ENCODE measurements around the gene PHTF2.
"Not testable (repeated sequence)": the region's sequence is repeated elsewhere in the genome, so short reads cannot be mapped to it uniquely, and the experiment has no call there.

The PHTF2 gene

DNA sequence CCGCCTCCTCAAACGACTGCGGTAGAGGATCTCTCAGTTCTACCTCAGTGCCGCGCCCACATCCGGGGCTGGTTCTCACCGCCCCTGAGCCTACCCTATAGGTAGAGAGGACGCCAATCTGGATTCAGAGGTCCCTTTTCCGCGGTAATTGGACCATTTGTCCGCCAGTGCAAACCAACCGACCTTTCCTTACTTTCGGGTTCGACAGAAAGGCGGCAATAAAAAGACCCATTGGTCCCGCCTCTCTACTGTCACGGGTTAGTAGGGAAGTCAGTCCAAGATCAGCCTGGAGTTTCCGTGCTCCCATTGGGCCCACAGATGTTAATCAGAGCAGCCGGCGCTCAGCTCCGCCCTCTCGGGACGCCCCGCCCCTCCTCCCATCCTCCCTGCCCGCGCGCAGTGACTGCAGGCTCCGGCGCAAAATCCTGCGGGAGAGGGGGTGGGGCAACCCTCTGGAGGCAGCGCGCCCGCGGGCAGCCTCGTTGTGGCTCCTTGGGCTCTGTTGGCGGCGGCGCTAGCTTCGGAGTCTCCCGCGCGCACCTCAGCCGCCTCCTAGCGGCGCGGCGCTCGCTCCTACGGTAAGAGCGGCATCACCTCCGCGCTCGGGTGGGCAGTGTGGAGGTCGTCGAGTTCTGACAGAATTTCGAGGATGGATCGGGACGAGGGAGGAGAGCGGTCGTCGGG lies at the start of gene PHTF2, which contains the start of gene TMEM60:
PHTF2 (plus strand) TSS at position 380 of the 684 bp plus-strand sequence.
TMEM60 (minus strand) TSS at position 41 of the 684 bp plus-strand sequence. CDS start 4,061 bp downstream, outside the sequence.
- peak; percentile 86 for DNase-seq (ENCODE audit: low read depth)

DNA sequence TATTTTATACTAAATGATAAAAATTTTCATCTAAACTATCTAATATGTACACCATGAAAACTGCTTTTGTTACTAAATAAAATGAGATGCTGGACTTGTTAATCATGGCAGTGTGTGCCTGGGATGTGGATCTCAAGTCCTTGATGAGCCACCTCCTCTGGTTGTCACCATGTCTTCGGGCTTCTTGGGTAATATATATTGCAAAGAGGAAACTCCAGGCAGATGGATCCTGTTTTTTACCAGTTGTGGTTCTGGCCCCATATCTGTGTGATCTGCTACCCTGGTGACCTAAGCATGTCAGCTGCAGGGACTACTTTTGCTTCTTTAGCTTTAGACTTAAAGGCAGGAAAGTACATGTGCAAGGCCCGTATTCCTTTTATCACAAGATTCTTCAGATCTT lies 46.6 kb upstream of the PHTF2 start:
- no peak for DNase-seq (ENCODE audit: low read depth)

DNA sequence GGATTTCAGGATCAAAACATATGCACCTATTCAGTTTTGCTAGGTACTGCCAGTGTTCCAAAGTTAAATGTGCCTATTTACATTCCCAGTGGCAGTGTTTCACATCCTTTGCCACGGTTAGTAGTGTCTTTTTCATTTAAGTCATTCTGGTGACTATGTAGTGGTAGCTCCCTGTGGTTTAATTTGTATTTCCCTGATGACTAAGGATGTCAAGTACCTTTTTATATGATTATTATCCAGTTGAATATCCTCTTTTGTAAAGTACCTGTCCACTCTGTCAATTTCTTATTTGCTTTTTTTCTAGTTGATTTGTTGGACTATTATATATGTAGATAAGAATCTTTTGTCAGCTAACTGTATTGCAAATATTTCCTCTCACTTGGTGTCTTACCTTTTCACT lies 45.4 kb upstream of the PHTF2 start:
- no peak for DNase-seq (ENCODE audit: low read depth)

DNA sequence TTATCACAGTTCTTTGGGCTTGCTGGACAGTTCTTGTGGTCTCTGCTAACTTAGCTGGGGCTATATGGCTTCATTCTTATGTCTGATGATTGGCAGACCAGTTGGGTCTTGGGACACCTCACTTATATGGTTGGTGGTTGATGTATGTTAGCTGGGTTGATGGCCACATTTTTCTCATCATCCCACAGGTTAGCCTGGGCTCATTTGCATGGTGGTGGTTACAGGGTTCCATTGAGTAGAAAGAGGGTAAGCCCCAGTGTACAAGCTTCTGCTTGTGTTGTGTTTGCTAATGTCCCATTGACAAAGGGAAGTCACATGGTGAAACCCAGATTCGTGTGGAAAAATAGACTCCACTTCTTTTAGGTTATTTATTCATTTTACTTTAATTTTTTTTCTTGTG lies 41.0 kb upstream of the PHTF2 start:
- no peak for DNase-seq (ENCODE audit: low read depth)

DNA sequence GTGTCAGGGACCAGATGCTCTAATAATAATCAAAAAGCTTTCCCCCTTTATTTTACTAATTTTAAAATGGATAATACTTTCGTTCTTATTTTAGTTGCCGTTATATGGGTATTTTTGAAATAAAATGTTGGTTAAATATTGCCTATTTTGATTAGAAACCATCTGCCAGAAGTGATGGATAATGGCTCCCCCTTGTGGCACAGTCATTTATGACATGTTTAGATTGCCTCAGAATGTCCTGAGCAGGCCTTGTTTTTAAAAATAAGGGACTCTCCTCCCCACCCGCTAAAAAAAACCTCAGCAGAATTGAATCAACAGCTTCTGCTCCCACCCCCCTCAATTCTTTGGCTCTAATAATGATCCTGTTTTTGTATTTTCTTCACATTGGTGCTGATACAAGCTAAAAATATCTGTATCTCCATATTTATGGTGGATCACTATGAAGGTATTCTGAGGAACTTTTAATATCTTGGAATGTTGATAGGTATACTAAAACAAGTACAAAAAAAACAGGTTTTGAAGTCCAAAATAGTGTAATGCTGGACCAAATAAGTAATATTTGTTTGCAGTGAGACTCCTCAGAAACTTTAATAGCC lies 39.2 kb upstream of the PHTF2 start:
- DNase-seq (ENCODE audit: low read depth): peak; percentile 60

DNA sequence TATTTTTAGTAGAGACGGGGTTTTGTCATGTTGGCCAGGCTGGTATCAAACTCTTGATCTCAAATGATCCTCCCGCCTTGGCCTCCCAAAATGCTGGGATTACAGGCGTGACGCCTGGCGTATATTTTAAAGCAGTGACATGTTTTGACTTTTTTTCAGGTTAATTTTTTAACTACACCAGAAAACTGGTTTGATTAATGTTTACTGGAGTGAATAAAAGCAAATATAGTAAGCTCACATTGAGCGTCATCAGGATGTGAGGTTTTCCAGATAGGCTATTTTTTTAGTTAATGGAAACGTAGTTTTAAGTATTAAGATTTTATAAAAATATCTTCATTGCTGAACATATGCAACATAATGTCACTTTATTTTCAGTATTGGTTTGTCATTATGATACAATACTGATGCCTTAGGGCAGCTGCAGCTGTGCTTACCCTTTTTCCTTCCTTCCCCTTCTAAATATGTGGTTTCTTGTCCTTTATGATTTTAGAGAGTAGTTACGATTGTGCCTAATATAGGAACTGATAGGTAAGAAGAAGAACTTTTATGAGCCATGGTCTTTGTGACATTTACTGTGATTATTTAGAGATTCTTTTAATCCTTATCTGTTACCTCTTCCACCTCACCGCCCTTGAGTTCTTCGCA lies 37.6 kb upstream of the PHTF2 start:
- no peak for DNase-seq (ENCODE audit: low read depth)

DNA sequence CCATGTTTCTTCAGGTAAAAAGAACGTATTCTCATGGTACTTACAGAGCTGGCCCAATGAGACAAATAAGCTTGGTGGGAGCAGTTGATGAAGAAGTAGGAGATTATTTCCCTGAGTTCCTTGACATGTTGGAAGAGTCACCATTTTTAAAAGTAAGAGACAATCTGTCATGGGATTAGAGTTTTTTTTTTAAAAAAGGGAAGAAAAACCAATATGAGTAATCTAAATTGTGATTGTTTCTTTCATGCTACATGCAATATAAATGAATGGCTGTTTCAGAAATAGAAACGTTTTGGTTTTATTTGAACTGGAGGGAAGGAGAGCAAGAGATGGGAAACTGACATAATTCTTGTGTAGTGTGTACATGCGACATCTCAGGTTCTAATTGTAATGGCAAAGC lies 33.1 kb upstream of the PHTF2 start:
- no peak for DNase-seq (ENCODE audit: low read depth)

DNA sequence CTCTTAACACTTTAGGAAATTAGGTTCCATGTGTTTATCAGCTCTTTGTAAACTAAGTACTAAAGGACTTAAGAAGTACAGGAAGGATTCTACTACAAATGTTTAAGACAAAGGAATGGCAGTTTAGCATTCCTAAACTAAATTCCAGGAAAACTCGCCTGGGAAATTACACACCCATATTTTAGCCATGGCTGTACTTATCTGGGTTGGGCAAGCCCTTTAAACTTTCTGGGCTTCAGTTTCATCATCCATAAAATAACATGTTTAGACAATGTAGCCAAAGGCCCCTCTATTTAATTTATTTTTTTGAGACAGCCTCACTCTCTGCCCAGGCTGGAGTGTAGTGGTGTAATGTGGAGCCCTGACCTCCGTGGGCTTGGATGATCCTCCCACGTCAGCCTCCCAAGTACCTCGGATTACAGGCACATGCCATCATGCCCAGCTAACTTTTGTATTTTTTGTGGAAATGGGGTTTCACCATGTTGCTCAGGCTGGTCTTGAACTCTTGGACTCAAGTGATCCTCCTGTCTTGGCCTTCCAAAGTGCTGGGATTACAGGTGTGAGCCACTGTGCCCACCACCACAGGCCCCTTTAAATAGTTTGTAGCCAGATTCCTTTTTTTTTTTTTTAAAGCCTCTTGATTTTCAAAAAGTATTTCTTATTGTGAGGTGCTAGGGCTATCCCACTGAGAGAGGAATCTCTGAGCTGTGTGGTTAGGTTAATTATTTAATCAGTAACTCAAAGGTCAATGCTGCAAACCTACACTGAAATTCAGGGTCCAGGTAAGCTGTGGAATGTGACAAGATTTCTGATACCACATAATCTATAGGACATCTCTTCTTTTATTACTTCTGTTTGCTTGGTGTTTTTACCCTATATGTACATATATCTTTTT lies 32.4 kb upstream of the PHTF2 start:
- DNase-seq (ENCODE audit: low read depth): no peak

DNA sequence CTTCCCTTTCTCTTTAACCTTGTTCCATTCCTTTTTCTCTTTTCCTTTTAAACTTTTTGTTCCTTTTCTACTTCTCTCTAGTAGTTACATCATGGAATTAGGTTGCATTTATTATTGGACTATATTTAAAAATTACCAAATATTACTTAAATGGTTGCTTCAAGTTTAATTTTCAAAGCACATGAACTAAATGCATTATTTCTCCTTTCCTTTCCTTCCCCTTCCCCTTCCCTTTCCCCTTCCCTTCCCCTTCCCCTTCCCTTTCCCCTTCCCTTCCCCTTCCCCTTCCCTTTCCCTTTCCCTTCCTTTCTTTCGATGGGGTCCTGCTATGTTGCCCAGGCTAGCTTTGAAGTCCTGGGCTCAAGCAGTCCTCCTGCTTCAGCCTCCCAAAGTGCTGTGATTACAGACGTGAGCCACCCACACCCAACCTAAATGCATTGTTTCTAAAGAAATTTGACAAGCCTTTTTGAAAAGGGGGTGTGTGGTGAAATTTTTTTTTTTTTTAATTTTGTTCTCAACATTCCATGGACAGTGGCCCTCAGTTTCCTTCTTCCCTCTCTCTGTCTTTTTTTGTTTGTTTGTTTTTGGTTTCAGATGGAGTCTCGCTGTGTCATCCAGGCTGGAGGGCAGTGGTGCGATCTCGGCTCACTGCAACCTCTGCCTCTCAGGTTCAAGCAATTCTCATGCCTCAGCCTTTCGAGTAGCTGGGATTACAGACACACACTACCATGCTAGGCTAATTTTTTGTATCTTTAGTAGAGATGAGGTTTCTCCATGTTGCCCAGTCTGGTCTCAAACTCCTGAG lies 31.6 kb upstream of the PHTF2 start:
- no peak for DNase-seq (ENCODE audit: low read depth)

DNA sequence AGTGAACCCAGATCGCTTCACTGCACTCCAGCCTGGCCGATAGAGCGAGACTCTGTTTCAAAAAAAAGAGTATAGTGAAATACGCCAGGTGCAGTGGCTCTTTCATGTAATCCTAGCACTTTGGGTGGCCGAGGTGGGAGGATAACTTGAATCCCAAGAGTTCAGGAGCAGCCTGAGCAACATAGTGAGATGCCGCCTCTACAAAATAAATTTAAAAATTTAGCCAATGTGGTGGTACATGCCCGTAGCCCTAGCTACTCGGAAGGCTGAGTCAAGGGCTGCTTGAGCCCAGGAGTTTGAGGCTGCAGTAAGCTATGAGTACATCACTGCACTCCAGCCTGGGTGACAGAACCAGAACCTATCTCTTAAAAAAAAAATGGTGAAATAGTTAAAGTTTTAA lies 28.3 kb upstream of the PHTF2 start:
- DNase-seq (ENCODE audit: low read depth): no peak

DNA sequence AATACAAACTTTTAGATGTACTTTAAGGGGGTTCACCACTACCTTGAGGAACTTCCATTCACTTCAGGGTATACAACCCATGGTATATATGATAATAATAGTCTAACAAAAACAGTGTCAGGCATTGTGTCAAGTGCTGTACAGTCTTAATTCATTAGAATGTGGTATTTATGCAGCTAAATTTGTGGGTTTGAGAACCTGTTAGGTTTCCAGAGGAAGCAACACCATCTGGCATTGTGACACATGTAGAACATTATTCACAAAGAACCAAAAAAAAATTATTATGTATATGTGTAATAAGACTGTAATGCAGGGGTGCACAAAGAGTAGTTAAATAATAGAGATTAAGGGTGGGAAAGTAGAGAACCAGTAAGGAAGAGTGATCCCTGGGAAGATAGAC lies 26.7 kb upstream of the PHTF2 start:
- DNase-seq (ENCODE audit: low read depth): no peak

DNA sequence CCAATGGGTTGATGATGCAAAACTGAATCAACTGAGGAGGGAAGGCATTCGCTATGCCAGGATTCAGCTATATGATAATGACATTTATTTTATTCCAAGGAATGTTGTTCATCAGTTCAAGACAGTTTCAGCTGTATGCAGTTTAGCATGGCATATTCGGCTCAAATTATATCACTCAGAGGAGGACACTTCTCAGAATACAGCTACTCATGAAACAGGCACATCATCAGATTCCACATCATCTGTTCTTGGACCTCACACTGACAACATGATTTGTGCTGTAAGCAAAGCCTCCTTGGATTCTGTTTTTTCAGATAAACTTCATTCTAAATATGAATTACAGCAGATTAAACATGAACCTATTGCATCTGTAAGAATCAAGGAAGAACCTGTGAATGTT lies 20.0 kb upstream of the PHTF2 start:
- DNase-seq (ENCODE audit: low read depth): no peak

DNA sequence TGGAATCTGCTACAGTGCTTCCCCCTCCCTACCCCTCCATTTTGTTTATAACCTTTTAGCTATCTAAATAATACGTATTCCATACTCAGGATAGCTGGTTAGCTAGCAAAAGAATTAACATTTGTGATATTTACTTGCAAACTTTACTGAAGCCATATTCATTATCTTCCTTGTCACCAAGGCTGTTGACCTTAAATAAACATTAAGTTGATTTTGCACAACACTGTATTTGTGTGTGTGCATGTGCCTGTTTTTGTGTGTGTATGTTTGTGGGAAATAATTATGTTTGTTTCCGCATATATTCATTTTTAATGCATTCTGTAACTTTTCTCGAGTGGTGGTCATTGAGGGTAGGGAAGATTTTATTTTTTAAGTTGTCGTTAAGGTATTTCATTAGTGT lies 16.2 kb upstream of the PHTF2 start:
- DNase-seq (ENCODE audit: low read depth): no peak

DNA sequence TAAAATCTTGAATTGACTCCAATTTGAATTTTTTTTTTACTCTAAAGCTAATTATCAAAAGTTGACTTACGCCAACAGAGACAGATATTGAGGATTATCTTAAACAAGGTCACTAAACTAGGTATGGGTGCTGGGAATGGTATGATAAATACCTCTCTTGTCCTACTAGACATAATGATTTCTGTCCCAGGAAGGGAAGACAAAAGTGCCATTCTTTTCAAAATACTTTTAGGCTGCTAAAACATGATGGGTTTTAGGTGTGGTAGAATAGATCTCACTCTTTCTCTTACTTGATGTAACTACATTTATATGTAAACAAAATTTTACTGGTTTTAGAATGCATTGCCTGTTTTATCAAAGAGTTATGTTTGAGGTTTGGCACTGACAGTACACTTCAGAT lies 15.5 kb upstream of the PHTF2 start:
- DNase-seq (ENCODE audit: low read depth): no peak

DNA sequence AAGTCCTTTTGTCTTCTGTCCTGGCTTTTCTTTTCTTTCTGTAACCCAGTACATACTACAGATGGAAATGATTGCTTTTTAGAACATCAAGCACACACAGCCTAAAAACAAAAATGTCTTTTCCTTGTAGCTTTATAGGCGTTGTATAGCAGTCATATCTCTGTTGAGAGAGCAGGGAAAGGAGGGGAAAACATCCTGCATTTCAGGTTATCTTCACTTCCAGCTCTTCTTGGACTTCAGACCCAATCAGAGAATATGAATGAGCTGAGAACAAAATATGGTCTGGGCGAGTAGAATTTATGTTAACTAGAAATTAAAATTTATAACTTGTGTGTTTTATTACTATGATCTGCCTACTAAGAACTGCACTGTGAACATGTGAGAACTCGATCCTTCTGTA lies 15.0 kb upstream of the PHTF2 start:
- DNase-seq (ENCODE audit: low read depth): no peak

DNA sequence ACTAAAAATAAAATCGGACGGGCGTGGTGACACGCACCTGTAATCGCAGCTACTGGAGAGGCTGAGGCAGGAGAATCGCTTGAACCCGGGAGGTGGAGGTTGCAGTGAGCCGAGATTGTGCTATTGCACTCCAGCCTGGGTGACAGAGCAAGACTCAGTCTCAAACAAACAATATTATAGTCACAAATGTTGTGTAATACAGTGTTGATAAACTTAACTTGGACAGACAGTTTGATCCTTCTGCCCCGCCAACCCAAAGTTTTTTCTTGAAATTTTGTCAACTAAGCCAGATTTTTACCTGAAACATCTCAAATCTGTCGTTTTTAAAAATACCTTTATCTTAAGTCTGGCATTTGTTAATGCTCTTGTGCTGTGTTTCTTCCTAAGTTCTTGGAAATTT lies 14.1 kb upstream of the PHTF2 start:
- not testable (repeated sequence) for DNase-seq (ENCODE audit: low read depth)

DNA sequence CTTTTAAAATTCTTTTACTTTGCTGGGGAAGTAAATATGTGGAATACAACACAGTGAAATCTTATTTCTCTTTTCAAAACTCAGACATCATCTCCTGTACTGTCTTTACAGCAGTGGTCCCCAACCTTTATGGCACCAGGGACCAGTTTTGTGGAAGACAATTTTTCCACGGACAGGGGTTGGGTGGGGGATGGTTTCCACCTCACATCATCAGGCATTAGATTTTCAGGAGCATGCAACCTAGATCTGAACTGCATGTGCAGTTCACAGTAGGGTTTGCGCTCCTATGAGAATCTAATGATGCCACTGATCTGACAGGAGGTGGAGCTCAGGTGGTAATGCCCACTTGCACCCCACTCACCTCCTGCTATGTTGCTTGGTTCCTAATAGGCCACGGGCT lies 12.6 kb upstream of the PHTF2 start:
- no peak for DNase-seq (ENCODE audit: low read depth)

DNA sequence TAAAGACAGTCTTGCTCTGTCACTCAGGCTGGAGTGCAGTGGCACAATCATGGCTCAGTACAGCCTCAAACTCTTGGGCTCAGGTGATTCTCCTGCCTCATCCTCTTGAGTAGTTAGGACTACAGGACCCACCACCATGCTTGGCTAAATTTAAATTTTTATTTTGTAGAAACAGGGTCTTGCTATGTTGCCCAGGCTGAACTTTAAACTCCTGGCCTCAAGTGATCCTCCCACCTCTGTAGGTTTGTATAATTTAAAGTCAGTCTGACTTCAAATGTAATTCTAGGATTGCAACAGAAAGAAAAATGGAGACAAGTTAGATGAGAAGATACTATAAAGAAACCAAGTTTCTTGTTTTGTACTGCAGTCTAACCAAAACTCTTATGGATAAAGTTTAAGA lies 11.8 kb upstream of the PHTF2 start:
- no peak for DNase-seq (ENCODE audit: low read depth)

DNA sequence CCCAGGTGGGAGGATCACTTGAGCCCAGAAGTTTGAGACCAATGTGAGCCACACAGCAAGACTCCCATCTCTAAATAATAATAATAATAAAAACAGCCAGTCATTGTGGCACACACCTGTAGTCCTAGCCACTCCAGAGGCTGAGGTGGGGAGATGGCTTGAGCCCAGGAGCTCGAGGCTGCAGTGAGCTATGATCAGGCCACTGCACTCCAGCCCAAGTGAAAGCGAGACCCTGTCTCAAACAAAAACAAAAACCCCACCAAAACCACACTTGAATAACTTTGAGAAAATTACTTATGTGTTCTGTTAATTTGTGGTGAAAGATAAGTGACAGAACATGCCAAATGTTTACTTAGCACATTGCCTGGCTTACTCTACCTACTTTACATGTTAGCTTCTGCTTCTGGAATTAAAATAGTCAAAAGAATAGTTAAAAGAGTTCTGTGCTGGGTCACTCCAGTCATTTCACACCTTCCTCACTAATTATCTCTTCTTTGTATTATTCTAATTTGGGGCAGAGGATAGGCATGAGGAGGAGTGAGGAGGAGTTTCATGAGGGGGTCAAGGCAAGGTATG lies 10.2 kb upstream of the PHTF2 start:
- DNase-seq (ENCODE audit: low read depth): no peak

DNA sequence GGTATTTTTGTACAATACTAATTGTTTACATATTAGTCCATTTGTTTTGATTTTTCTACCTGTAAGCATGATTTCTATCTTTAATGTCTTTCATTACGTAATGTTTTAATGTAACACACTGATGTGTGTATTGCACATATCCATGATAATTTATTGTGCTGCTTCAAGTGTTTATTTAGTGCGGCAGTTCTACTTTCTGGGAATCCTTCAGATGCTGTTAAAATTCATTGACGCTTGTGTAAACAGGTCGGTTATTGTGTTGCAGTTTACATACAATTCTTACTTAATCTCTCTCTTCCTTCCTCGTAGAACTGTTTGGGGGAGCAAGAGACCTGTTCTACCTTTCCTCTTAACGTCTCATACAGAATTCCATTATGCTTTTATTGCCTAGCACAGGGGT lies 7.2 kb upstream of the PHTF2 start:
- DNase-seq (ENCODE audit: low read depth): no peak

DNA sequence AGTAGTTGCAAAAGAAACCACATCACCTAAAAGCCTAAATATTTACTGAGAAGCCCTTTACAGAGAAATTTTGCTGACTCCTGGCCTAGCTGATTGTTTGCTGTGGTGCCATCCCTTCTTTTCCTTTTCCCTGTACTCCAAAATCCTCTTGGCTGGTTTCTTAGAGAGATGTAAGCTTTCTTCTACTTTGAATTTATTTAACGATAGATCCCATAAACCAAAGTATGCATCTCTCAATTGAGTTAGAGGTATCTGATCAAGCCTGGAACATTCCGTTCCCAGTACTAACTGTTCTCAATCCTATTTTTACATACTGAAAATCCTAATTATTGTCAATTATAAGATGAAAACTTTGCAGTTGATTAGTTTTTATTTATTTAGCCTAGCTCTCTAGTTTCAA lies 6.6 kb upstream of the PHTF2 start:
- DNase-seq (ENCODE audit: low read depth): no peak
